DND-41 (cell line): ENCODE data around the gene EXOC3L4.

Experiments used
- ATAC-seq: fragments of 200-7000 bp; cut with Tn5 transposase; 3 replicates; pipeline ENCODE4 v1.9.1; 2021; ENCODE audit warnings: low read depth; ENCODE audit not compliant: insufficient read depth
- DNase-seq: peaks from one replicate; pipeline ENCODE4 v3.0.0-alpha.2; 2020
- H2AFZ ChIP-seq: 2 replicates; pipeline ENCODE4 v1.6.0; 2012; ENCODE audit warnings: low read depth, low read length
- H3K27ac ChIP-seq: 2 replicates; pipeline ENCODE4 v1.5.1; 2012; ENCODE audit warnings: low read length, inconsistent platforms
- H3K27me3 ChIP-seq: fragments of 200-600 bp; sonication (generic); 2 replicates; pipeline ENCODE4 v1.6.0; 2012; ENCODE audit warnings: low read length, mild to moderate bottlenecking, inconsistent platforms; ENCODE audit not compliant: insufficient read depth, poor library complexity
- H3K36me3 ChIP-seq: 2 replicates; pipeline ENCODE4 v1.5.1; 2012; ENCODE audit warnings: low read length, inconsistent platforms; ENCODE audit not compliant: insufficient read depth
- H3K4me1 ChIP-seq: 2 replicates; pipeline ENCODE4 v1.5.1; 2012; ENCODE audit warnings: mild to moderate bottlenecking, low read length; ENCODE audit not compliant: insufficient read depth
- H3K4me2 ChIP-seq: 2 replicates; pipeline ENCODE4 v1.6.0; 2012; ENCODE audit warnings: mild to moderate bottlenecking, moderate library complexity, low read length, inconsistent platforms; ENCODE audit not compliant: insufficient read depth
- H3K4me3 ChIP-seq, 2 experiments: fragments of 200-600 bp in 1 of 2; shearing (Covaris generic) in 1 of 2; 2 replicates each; pipeline ENCODE4 v1.5.1; 2012 to 2016; ENCODE audit warnings: inconsistent platforms in 2 of 2, low read length in 2 of 2, mild to moderate bottlenecking in 2 of 2, low read depth in 1 of 2, moderate library complexity in 1 of 2
- H3K79me2 ChIP-seq: 2 replicates; pipeline ENCODE4 v1.6.0; 2012; ENCODE audit warnings: low read length, inconsistent platforms; ENCODE audit not compliant: insufficient read depth
- H3K9ac ChIP-seq: 2 replicates; pipeline ENCODE4 v1.6.0; 2012; ENCODE audit warnings: low read depth, mild to moderate bottlenecking, inconsistent platforms, low read length, moderate library complexity
- H3K9me3 ChIP-seq: 2 replicates; pipeline ENCODE4 v1.5.1; 2012; ENCODE audit warnings: low read length, moderate library complexity, mild to moderate bottlenecking, inconsistent platforms; ENCODE audit not compliant: insufficient read depth, severe bottlenecking
- H4K20me1 ChIP-seq: 2 replicates; pipeline ENCODE4 v1.6.0; 2012; ENCODE audit warnings: low read length; ENCODE audit not compliant: insufficient read depth
- CTCF ChIP-seq: IDR thresholded peaks from 2 replicates; pipeline ENCODE4 v1.5.1; 2012; ENCODE audit warnings: borderline replicate concordance, low read length, moderate library complexity, mild to moderate bottlenecking; ENCODE audit not compliant: poor library complexity, severe bottlenecking; ENCODE audit errors: extremely low read depth
- EZH2 ChIP-seq: IDR thresholded peaks from 3 replicates; pipeline ENCODE4 v1.6.1; 2012; ENCODE audit warnings: borderline replicate concordance, low read depth, mild to moderate bottlenecking, moderate library complexity, low read length, inconsistent platforms; ENCODE audit not compliant: severe bottlenecking

The EXOC3L4 gene

DNA sequence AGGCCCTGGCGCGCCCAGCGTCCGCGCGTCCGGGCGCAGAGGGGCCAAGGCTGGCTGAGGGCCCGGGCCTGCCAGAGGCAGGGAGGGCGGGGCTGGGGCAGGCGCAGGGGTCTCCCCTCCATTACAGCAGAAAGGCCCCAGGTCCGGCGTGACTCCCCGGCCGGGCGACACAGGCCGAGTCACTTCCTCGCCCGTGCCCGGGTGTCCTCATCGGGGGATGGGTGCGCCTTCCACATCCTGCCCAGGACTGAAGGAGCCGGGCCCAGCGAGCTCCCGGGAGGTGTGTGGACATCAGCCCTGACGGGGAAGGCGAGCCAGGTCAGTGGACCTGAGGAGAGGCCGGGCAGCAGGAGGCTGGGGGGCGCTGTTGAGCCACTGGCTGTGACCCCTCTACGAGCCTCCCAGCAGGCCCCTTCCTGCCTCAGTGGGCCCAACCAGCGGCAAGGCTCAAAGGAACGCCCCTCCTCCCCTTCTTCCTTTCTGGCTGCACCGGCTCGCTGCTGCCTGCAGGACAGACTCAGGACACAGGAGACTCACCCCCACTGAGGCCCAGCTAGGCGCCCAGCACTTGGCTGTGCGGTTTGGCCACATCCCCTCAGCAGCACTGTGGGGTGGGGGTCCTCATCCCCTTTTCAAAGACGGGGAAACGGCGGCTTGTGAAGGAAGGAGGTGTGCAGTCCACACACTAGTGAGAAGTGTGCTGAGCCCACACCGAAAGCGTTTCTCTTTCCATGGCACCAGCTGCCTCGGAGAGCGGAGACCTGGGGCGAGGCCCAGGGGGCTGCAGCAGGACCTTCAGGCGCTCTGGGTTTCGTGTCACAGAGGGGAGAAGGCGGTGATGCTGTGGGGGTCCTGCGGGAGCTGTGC lies 29.3 kb downstream of the EXOC3L4 start:
- Histone ChIP-seq H2AFZ (no peak overlapping the region), H3K27me3 (peaks cover 12% of the 10 kb centered on the region), H3K79me2 (no peaks in the 10 kb centered on the region), H4K20me1 (peaks cover 12% of the 10 kb centered on the region; the same call in 1 of the 2 replicates), H3K27ac (no peak overlapping the region), H3K9me3 (no peaks in the 10 kb centered on the region), H3K4me3 (no peak overlapping the region), H3K9ac (no peak overlapping the region), H3K36me3 (no peaks in the 10 kb centered on the region), H3K4me1 (no peaks in the 10 kb centered on the region), H3K4me2 (no peak overlapping the region)
- TF ChIP-seq EZH2 (no peak), CTCF (peak; percentile 13)
- ATAC-seq (no peak), DNase-seq (no peak)

DNA sequence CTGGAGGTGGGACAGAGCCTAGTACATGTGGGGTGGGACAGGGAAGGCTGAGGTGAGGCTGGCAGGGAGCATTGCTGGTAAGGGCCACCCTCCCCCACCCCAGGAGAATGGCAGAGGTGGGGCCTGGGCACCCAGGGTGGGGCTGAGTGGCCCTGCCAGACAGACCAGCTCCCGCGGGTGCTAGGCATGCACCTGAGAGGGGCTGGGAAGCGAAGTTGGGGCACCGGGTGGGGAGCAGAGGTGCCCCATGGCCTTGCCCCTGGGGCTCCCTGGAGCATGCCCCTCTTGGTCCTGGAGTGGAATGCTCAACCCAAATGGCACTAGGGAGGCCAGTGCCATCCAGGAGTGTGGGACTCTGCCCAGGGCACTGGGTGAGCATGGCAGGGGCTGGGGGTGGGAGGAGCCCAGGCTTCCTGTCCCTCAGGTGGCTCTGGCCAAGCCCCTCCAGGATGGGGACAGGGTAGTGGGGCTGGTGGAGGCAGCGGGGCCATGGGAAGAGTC lies 30.0 kb downstream of the EXOC3L4 start:
- H3K4me3 ChIP-seq: no peak overlapping the region

DNA sequence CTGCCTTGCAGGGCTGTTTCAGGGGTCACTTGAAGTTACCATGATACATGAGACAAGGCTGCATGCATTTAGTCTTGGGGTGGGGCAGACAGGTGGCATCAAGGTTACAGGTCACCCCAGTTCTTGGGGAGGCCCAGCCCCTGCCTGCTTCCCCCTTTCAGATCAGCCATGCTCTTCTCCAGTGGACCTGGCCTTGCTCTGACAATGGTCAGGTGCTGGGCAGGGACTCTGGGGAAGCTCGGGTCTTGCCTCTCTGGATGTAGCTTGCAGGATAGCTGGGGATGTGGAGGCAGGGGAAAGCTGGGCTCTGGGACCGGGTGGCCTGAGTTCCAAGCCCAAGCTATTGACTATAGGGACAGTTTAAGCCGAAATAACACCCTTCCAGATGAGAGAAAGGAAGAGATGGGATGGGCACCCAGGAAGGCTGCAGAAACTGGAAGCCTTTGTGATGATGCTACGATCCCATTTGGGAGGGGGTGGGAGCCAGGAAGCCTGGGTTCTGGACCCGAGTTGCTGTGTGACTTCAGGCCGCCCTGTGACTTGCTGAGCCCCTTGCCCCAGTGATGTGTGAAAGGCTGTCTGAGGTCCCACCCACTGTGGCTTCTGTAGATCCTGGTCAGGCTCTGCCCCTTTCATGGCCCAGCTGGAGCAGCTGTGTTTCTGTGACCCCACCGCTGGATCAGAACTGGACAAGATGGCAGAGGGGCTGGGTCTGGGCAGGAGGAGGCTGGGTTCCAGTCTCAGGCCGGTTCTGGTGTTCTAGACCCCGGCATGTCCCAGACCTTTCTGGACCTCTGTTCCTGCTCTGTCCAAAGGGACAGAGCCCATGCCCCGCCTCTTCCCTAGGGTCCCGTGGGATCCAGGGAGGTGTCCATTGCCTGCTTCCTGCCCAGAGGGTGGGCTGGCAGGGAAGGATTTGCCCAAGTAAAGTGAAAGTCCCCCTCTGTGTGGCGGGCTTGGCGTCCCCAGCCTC lies 30.9 kb downstream of the EXOC3L4 start:
- H3K27ac ChIP-seq: no peak overlapping the region
- DNase-seq: no peak
- no peak overlapping the region for H3K4me2 ChIP-seq
- no peak overlapping the region for H3K4me3 ChIP-seq
- no peak overlapping the region for H2AFZ ChIP-seq
- no peaks in the 10 kb centered on the region for H3K36me3 ChIP-seq
- peaks cover 12% of the 10 kb centered on the region for H3K27me3 ChIP-seq
- H3K79me2 ChIP-seq: no peaks in the 10 kb centered on the region
- ATAC-seq: no peak
- no peak for TF ChIP-seq EZH2
- no peak for TF ChIP-seq CTCF
- no peaks in the 10 kb centered on the region for H3K4me1 ChIP-seq
- H3K9me3 ChIP-seq: no peaks in the 10 kb centered on the region
- H3K9ac ChIP-seq: no peak overlapping the region
- peaks cover 12% of the 10 kb centered on the region; the same call in 1 of the 2 replicates for H4K20me1 ChIP-seq

More for the DNA sequence above, 30.0 kb downstream of the EXOC3L4 start:
- Histone ChIP-seq H3K9ac (no peak overlapping the region), H4K20me1 (peaks cover 12% of the 10 kb centered on the region; the same call in 1 of the 2 replicates), H3K27ac (no peak overlapping the region), H3K36me3 (no peaks in the 10 kb centered on the region), H3K27me3 (peaks cover 12% of the 10 kb centered on the region), H3K79me2 (no peaks in the 10 kb centered on the region), H3K4me1 (no peaks in the 10 kb centered on the region), H3K4me2 (no peak overlapping the region), H2AFZ (no peak overlapping the region), H3K9me3 (no peaks in the 10 kb centered on the region)
- no peak for ATAC-seq
- DNase-seq: no peak
- TF ChIP-seq CTCF: no peak
- no peak for TF ChIP-seq EZH2
